Measurements from ENCODE around the gene NAGPA.

GRCh38 chr16:5027575-5028235 is 6.0 kb downstream of the NAGPA start:
- TF ChIP-seq CTCF (IDR thresholded peaks at IDR 0.05; ENCODE audit: control extremely low read depth in 1 of 3, insufficient read depth in 1 of 3, low read depth in 1 of 3, low read length in 3 of 3) (no peak), RFX5 (IDR thresholded peaks at IDR 0.05; ENCODE audit: borderline replicate concordance, low read depth, low read length) (no peak), NRF1 (IDR thresholded peaks at IDR 0.05; ENCODE audit: low read depth, low read length) (no peak), POLR2A (IDR thresholded peaks at IDR 0.05; ENCODE audit: control extremely low read depth in 1 of 2, low read depth in 2 of 2, low read length in 2 of 2) (no peak), BACH1 (IDR thresholded peaks at IDR 0.05; ENCODE audit: low read length) (no peak)
- TF ChIP-seq, protein P1, sequence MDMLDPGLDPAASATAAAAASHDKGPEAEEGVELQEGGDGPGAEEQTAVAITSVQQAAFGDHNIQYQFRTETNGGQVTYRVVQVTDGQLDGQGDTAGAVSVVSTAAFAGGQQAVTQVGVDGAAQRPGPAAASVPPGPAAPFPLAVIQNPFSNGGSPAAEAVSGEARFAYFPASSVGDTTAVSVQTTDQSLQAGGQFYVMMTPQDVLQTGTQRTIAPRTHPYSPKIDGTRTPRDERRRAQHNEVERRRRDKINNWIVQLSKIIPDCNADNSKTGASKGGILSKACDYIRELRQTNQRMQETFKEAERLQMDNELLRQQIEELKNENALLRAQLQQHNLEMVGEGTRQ (IDR thresholded peaks at IDR 0.05; ENCODE audit: low read length) = no peak

Data from H1 (cell line).